Putamen (tissue), 1 donor: Measurements from ENCODE around the gene CATSPER3.

Experiments used
- DNase-seq: peaks from one replicate; pipeline ENCODE4 v3.0.0-alpha.2; 2016; ENCODE audit warnings: low spot score

The CATSPER3 gene

GRCh38 chr5:135029477-135030122, 61.9 kb downstream of the CATSPER3 start:
- no peak for DNase-seq

- DNase-seq, result no peak
These were observed 62.6 kb downstream of the CATSPER3 start for GRCh38 chr5:135030123-135030955.

GRCh38 chr5:135030956-135031812, 63.5 kb downstream of the CATSPER3 start:
- no peak for DNase-seq

GRCh38 chr5:135031813-135032694, 64.3 kb downstream of the CATSPER3 start:
- DNase-seq, result no peak

GRCh38 chr5:135032695-135032998, 64.9 kb downstream of the CATSPER3 start:
- no peak for DNase-seq

- DNase-seq, result no peak
These were observed 65.5 kb downstream of the CATSPER3 start for GRCh38 chr5:135032999-135033861.

GRCh38 chr5:135033901-135034235, 66.2 kb downstream of the CATSPER3 start, which contains the start of gene PITX1:
TSS of gene PITX1 (minus strand) at chr5:135034228. CDS start at chr5:135033881, 347 bp downstream.
- DNase-seq, result no peak

- DNase-seq, result no peak
These were observed 66.7 kb downstream of the CATSPER3 start for GRCh38 chr5:135034236-135034962.

- DNase-seq, result no peak
These were observed 67.4 kb downstream of the CATSPER3 start for GRCh38 chr5:135034963-135035677.

GRCh38 chr5:135035678-135036030, 67.9 kb downstream of the CATSPER3 start:
- no peak for DNase-seq

- DNase-seq, result no peak
These were observed 68.7 kb downstream of the CATSPER3 start for GRCh38 chr5:135036405-135036804.

- DNase-seq, result no peak
These were observed 70.0 kb downstream of the CATSPER3 start for GRCh38 chr5:135037519-135038204.

- DNase-seq, result no peak
These were observed 70.6 kb downstream of the CATSPER3 start for GRCh38 chr5:135038205-135038812.

- DNase-seq, result no peak
These were observed 71.1 kb downstream of the CATSPER3 start for GRCh38 chr5:135038813-135039270.

GRCh38 chr5:135039271-135040033, 71.7 kb downstream of the CATSPER3 start:
- no peak for DNase-seq

- no peak for DNase-seq
These were observed 72.3 kb downstream of the CATSPER3 start for GRCh38 chr5:135040034-135040332.

GRCh38 chr5:135040333-135041144, 72.8 kb downstream of the CATSPER3 start:
- no peak for DNase-seq
